OCI-LY7 (cell line): ENCODE data around the gene LILRB2. TPM values are rescaled to one million over a fixed set of nuclear protein-coding genes. Genes with fewer than 3 reads are reported as not detected.
"Not testable (repeated sequence)": the region's sequence is repeated elsewhere in the genome, so short reads cannot be mapped to it uniquely, and the experiment has no call there.

Source experiments
- BruUV-seq: library from RNA; stranded (reverse); fragments of 400-500 nt; replicated peaks from 2 replicates; lab custom pipeline; 2021; lab: Mats Ljungman, UMichigan
- CTCF ChIA-PET: fragments of 300-600 bp; sonication (Branson Sonifier 250); formaldehyde crosslinking; loops from one replicate; lab custom pipeline; 2022; ENCODE audit warnings: antibody characterized with exemption; ENCODE audit not compliant: unreplicated experiment; lab: Charles Lee
- POLR2A ChIA-PET: fragments of 300-600 bp; sonication (Branson Sonifier 250); formaldehyde crosslinking; loops from one replicate; lab custom pipeline; 2022; ENCODE audit warnings: antibody characterized with exemption; lab: Charles Lee
- DNase-seq: peaks from one replicate; pipeline ENCODE4 v3.0.0-alpha.2; 2015; ENCODE audit warnings: low spot score
- H2AFZ ChIP-seq: fragments of 200-600 bp; sonication (generic), shearing (Covaris generic); 2 replicates; pipeline ENCODE4 v1.6.1; 2014; ENCODE audit warnings: mild to moderate bottlenecking, antibody characterized with exemption, low read length, moderate library complexity
- H3K27ac ChIP-seq: fragments of 200-600 bp; sonication (generic); 2 replicates; pipeline ENCODE4 v1.5.1; 2014; ENCODE audit warnings: mixed run types, low read depth, mild to moderate bottlenecking, moderate library complexity, low read length, inconsistent platforms; ENCODE audit not compliant: poor library complexity, severe bottlenecking
- H3K36me3 ChIP-seq: fragments of 200-600 bp; sonication (generic); 2 replicates; pipeline ENCODE4 v1.6.1; 2014; ENCODE audit warnings: mild to moderate bottlenecking, antibody characterized with exemption, low read length, moderate library complexity, mixed read lengths; ENCODE audit not compliant: insufficient read depth
- H3K4me1 ChIP-seq: fragments of 200-600 bp; sonication (generic); 2 replicates; pipeline ENCODE4 v1.5.1; 2014; ENCODE audit warnings: mild to moderate bottlenecking, low read length; ENCODE audit not compliant: insufficient read depth, poor library complexity, severe bottlenecking
- H3K4me2 ChIP-seq: fragments of 200-600 bp; sonication (generic); 2 replicates; pipeline ENCODE4 v1.6.1; 2014; ENCODE audit warnings: mild to moderate bottlenecking, low read length
- H3K4me3 ChIP-seq: fragments of 200-600 bp; sonication (generic); 2 replicates; pipeline ENCODE4 v1.5.1; 2014; ENCODE audit warnings: mild to moderate bottlenecking, low read depth, low read length; ENCODE audit not compliant: poor library complexity, severe bottlenecking
- H3K79me2 ChIP-seq: fragments of 200-600 bp; sonication (generic); 2 replicates; pipeline ENCODE4 v1.6.1; 2016; ENCODE audit warnings: low read depth, mild to moderate bottlenecking, low read length, moderate library complexity, mixed read lengths; ENCODE audit not compliant: insufficient read depth
- H3K9me2 ChIP-seq: fragments of 200-600 bp; sonication (generic); 2 replicates; pipeline ENCODE4 v1.6.1; 2016; ENCODE audit warnings: mild to moderate bottlenecking, low read length, mixed read lengths; ENCODE audit not compliant: insufficient read depth
- H3K9me3 ChIP-seq: fragments of 200-600 bp; sonication (generic); 2 replicates; pipeline ENCODE4 v1.6.1; 2014; ENCODE audit warnings: mild to moderate bottlenecking, mixed run types, low read length, mixed read lengths
- H4K20me1 ChIP-seq: fragments of 200-600 bp; sonication (generic); 2 replicates; pipeline ENCODE4 v1.6.1; 2014; ENCODE audit warnings: mild to moderate bottlenecking, antibody characterized with exemption, low read length, moderate library complexity, mixed read lengths; ENCODE audit not compliant: insufficient read depth
- EZH2phosphoT487 ChIP-seq: fragments of 200-600 bp; sonication (generic); IDR thresholded peaks from 2 replicates; pipeline ENCODE4 v1.6.1; 2018; ENCODE audit warnings: low read depth, borderline replicate concordance, mild to moderate bottlenecking, mixed run types, antibody characterized with exemption, low read length, moderate library complexity, mixed read lengths
- intact Hi-C: fragments of 100-400 bp; cut with micrococcal nuclease; formaldehyde crosslinking; loops from one replicate; pipeline ENCODE4 v1.10.0; 2022; ENCODE audit not compliant: unreplicated experiment
- total RNA-seq, 2 experiments: library from RNA; depleted of rRNA in 1 of 2; stranded (reverse); fragments of >200 nt in 1 of 2; shearing (Covaris generic) in 1 of 2; gene quantifications; 2 replicates each; pipeline ENCODE4 v1.2.3, GENCODE V29; 2014 to 2022

The LILRB2 gene
- total RNA-seq, 2 experiments from 2014 or later: not detected

DNA sequence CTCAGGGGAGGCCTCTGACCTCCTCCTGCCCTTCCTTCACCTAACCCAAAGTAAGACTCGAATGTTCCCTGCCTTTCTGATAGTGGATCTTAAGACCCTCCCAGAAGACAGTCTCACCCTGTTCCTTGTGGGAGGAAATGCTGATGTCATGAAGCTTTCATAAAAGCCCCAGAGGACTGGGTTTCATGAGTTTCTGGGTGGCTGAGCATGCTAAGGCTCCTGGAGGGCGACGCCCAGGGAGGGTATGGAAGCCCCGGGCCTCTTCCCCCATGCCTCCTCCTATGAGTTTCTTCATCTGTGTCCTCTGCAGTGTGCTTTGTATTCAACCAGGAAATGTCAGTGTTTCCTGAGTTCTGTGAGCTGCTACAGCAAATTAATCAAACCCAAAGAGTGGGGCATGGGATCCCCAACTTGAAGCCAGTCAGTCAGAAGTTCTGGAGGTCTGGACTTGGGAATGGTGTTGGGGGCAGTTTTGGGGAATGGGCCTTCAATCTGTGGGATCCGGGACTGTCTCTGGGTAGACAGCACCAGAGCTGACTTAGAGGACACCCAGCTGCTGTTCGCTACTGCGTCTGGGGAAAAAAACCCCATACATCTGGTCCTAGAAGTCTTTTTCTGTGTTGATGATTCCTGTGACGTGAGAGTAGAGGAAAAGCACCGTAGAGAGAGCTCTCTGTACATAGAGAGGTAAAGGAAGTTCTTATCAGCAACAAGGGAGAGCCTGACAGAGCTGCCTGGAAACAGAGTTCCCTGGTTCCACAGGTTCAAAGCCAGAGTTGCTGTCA is 2.0 kb upstream of the LILRB2 start:
- CTCF ChIA-PET: no interaction called here
- peak; percentile 24 for DNase-seq

DNA sequence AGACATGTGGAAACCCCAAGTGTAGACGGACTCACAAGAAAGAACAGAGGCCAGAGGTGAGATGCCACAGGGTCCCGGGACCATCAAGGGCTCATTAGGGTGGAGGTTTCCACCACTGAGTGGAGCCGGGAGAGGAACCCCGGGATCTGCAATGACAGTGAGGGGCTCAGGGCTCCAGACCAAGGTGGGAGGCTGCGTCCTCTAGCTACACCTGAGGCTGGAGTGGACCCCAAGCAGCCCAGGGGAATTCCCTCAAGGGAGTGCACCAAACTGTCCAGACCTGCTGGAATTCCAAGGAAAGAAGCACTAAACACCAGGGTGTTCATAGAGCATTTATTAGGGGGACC is 792 bp upstream of the LILRB2 start:
- H3K4me1 ChIP-seq: peaks cover 22% of the 10 kb centered on the region
- H3K4me2 ChIP-seq, POLR2A ChIA-PET, H3K9me3 ChIP-seq, H3K4me3 ChIP-seq, CTCF ChIA-PET, H4K20me1 ChIP-seq, H3K36me3 ChIP-seq, BruUV-seq, H3K79me2 ChIP-seq, H3K27ac ChIP-seq, H2AFZ ChIP-seq, H3K9me2 ChIP-seq, DNase-seq, intact Hi-C loops: not testable (repeated sequence)

More for the DNA sequence above, 2.0 kb upstream of the LILRB2 start:
- TF ChIP-seq EZH2phosphoT487: no peak
- H3K4me2 ChIP-seq: peak overlapping the region; percentile 1; the same call in 1 of the 2 replicates
- H2AFZ ChIP-seq: peak overlapping the region; percentile 22; the same call in 1 of the 2 replicates
- no peaks in the 10 kb centered on the region for H3K9me2 ChIP-seq
- no peak overlapping the region for H3K27ac ChIP-seq
- BruUV-seq: no TSS peak
- H3K9me3 ChIP-seq: no peaks in the 10 kb centered on the region
- H3K79me2 ChIP-seq: no peaks in the 10 kb centered on the region
- POLR2A ChIA-PET: interaction anchor here (0.5 kb wide), 1 partner anchor 366 kb away, joined by 3 read pairs; no protein-coding TSS in a partner anchor
- peaks cover 22% of the 10 kb centered on the region for H3K4me1 ChIP-seq
- intact Hi-C loops: no loop called here
- H3K36me3 ChIP-seq: no peaks in the 10 kb centered on the region
- H4K20me1 ChIP-seq: no peaks in the 10 kb centered on the region
- no peak overlapping the region for H3K4me3 ChIP-seq

DNA sequence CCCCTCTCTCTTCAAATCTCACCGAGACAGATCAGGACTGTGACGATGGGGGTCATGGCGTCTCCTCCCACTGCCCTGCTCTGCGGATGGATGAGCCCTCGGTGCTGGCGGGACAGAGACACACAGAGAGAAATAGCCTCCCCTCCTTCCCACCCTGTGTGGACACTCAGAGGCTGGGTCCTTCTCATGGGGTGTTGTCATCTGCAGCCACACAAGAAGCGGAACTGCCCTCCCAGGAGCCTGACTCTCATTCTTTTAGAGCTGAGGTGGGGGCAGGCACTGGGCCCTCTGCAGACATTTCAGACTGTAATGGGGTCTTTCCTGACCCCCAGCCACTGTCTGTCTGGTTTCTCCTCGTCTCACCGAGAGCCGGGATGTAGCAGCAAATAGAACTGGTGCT is 469 bp downstream of the LILRB2 start:
- DNase-seq, H3K9me2 ChIP-seq, POLR2A ChIA-PET, H2AFZ ChIP-seq, H4K20me1 ChIP-seq, intact Hi-C loops, CTCF ChIA-PET, H3K79me2 ChIP-seq, H3K9me3 ChIP-seq, H3K27ac ChIP-seq, BruUV-seq, H3K4me2 ChIP-seq, H3K36me3 ChIP-seq, H3K4me3 ChIP-seq: not testable (repeated sequence)
- peaks cover 17% of the 10 kb centered on the region for H3K4me1 ChIP-seq

- BruUV-seq, intact Hi-C loops, H3K4me2 ChIP-seq, CTCF ChIA-PET, H4K20me1 ChIP-seq, H3K9me3 ChIP-seq, H3K79me2 ChIP-seq, H3K36me3 ChIP-seq, H3K9me2 ChIP-seq, H3K27ac ChIP-seq, DNase-seq, POLR2A ChIA-PET, H2AFZ ChIP-seq, H3K4me3 ChIP-seq: not testable (repeated sequence)
- peaks cover 14% of the 10 kb centered on the region for H3K4me1 ChIP-seq
These were observed 885 bp downstream of the LILRB2 start for GRCh38 chr19:54280025-54280424.
